Smooth muscle cell of the pulmonary artery (primary cell): ENCODE measurements around the gene NME4. TPM values are rescaled to one million over a fixed set of nuclear protein-coding genes. Genes with fewer than 3 reads are reported as not detected.

Experiments
- total RNA-seq: library from RNA; depleted of rRNA; stranded (reverse); fragments of >200 nt; gene quantifications from 2 replicates; pipeline ENCODE4 v1.2.3, GENCODE V29; 2014

The NME4 gene
- total RNA-seq = 81.9 and 94.9 TPM in 2 replicates

GRCh38 chr16:397135-397661 is at the start of gene NME4:
Gene NME4 (plus strand): TSS chr16:397199. CDS start chr16:397223, 24 bp downstream.

GRCh38 chr16:352547-353403 is 44.2 kb upstream of the NME4 start, which contains the start of gene AXIN1:
Gene AXIN1 (minus strand): TSS chr16:352723. CDS start chr16:347025, 5,698 bp downstream.

GRCh38 chr16:370443-370842 is 26.6 kb upstream of the NME4 start, which contains the start of gene MRPL28:
Gene MRPL28 (minus strand): TSS chr16:370538. CDS start chr16:370218, 320 bp downstream.

GRCh38 chr16:381789-382717 is 14.9 kb upstream of the NME4 start, which contains the start of gene PGAP6:
Gene PGAP6 (minus strand): TSS chr16:381978. CDS start chr16:381821, 157 bp downstream.

GRCh38 chr16:401468-402348 is 4.7 kb downstream of the NME4 start, which contains the start of gene DECR2:
Gene DECR2 (plus strand): TSS chr16:401885. CDS start chr16:401964, 79 bp downstream.

GRCh38 chr16:425082-425718 is 28.2 kb downstream of the NME4 start, which contains the start of gene RAB11FIP3:
Gene RAB11FIP3 (plus strand): TSS chr16:425649. CDS start chr16:426007, 358 bp downstream.

Other genes with a start within 250 kb of the NME4 start
- not detected in 2 replicates for gene HBZ, start 244.6 kb upstream of the NME4 start, total RNA-seq
- gene HBM, start 231.2 kb upstream of the NME4 start, total RNA-seq = not detected in 2 replicates
- gene HBA2, start 224.3 kb upstream of the NME4 start, total RNA-seq = not detected in 2 replicates
- gene HBA1, start 220.5 kb upstream of the NME4 start, total RNA-seq = not detected in 2 replicates
- not detected in 2 replicates for gene HBQ1, start 216.7 kb upstream of the NME4 start, total RNA-seq
- gene LUC7L, start 167.8 kb upstream of the NME4 start, total RNA-seq = 25.8 and 31.5 TPM in 2 replicates
- 171 and 191 TPM in 2 replicates for gene FAM234A, start 162.4 kb upstream of the NME4 start, total RNA-seq
- gene RGS11, start 121.3 kb upstream of the NME4 start, total RNA-seq = 4.0 and 6.3 TPM in 2 replicates
- gene ARHGDIG, start 116.6 kb upstream of the NME4 start, total RNA-seq = 1.1 and 1.4 TPM in 2 replicates
- gene PDIA2, start 114.0 kb upstream of the NME4 start, total RNA-seq = 1.6 and 1.7 TPM in 2 replicates
- gene AXIN1, start 44.5 kb upstream of the NME4 start, total RNA-seq = 20.3 and 26.9 TPM in 2 replicates
- 37.6 and 39.2 TPM in 2 replicates for gene MRPL28, start 26.7 kb upstream of the NME4 start, total RNA-seq
- 64.9 and 113 TPM in 2 replicates for gene PGAP6, start 15.2 kb upstream of the NME4 start, total RNA-seq
- 11.5 and 12.5 TPM in 2 replicates for gene DECR2, start 4.7 kb downstream of the NME4 start, total RNA-seq
- 31.0 and 38.4 TPM in 2 replicates for gene RAB11FIP3, start 28.4 kb downstream of the NME4 start, total RNA-seq
- gene CAPN15, start 130.5 kb downstream of the NME4 start, total RNA-seq = 28.5 and 48.7 TPM in 2 replicates
- not detected in 2 replicates for gene PRR35, start 163.2 kb downstream of the NME4 start, total RNA-seq
- gene NHLRC4, start 169.8 kb downstream of the NME4 start, total RNA-seq = 0.99 and 1.3 TPM in 2 replicates
- gene PIGQ, start 172.8 kb downstream of the NME4 start, total RNA-seq = 31.5 and 39.1 TPM in 2 replicates
- gene RAB40C, start 192.9 kb downstream of the NME4 start, total RNA-seq = 12.6 and 13.6 TPM in 2 replicates
- gene WFIKKN1, start 233.8 kb downstream of the NME4 start, total RNA-seq = 0.26 TPM in 2 replicates
- gene METTL26, start 239.1 kb downstream of the NME4 start, total RNA-seq = 61.8 and 71.3 TPM in 2 replicates
- 11.3 and 19.8 TPM in 2 replicates for gene MCRIP2, start 244.6 kb downstream of the NME4 start, total RNA-seq